Heart left ventricle (tissue), 13 donors: ENCODE data around the gene GHITM.

Experiments used
- POLR2A ChIP-seq, 2 donors: fragments of 450-650 bp; IDR thresholded peaks; one replicate each; pipeline ENCODE4 v1.6.1; 2017; ENCODE audit warnings: antibody characterized with exemption in 2 of 2, mild to moderate bottlenecking in 2 of 2, moderate library complexity in 2 of 2
- TF ChIP-seq, protein P1 (sequence below), 12 donors: fragments of 200-600 bp; sonication (generic) in 4 of 12; IDR thresholded peaks; one replicate each; pipeline versions ENCODE4 v1.5.0 to v1.8.0; 2018 to 2022; ENCODE audit warnings: antibody characterized with exemption in 12 of 12, mild to moderate bottlenecking in 5 of 12
- donor health status: ischemic (EF 13 %, LVEDD 7.1; RV severe dilation, severe dysfunction).
- donor health status: DM: no; HTN: yes; CAD: no.
- donor health status: DM: no; HTN: no; CAD: no.
- donor health status: ischemic (EF 25% LVEDD 6.9; RV normal size, moderate dysfunction).
- donor health status: ischemic (EF 25% LVEDD 5.7; RV mildly dilated, moderate dysfunction).
- donor health status: ischemic (EF 35%, LVEDD 5.7; RV mildly dilated, moderate dysfunction).
- donor health status: nonischemic (EF 11% LVEDD 7.7; RV severe dilation, severe dysfunction).
- donor health status: DM: yes; HTN: yes; CAD: no.
- donor health status: PGD.
- donor health status: ischemic (EF 29% LVEDD 5.4; RV normal size, mild dysfunction).
- donor health status: nonischemic (EF 23%, LVEDD 6.1; RV moderate dilation, normal function).

DNA sequence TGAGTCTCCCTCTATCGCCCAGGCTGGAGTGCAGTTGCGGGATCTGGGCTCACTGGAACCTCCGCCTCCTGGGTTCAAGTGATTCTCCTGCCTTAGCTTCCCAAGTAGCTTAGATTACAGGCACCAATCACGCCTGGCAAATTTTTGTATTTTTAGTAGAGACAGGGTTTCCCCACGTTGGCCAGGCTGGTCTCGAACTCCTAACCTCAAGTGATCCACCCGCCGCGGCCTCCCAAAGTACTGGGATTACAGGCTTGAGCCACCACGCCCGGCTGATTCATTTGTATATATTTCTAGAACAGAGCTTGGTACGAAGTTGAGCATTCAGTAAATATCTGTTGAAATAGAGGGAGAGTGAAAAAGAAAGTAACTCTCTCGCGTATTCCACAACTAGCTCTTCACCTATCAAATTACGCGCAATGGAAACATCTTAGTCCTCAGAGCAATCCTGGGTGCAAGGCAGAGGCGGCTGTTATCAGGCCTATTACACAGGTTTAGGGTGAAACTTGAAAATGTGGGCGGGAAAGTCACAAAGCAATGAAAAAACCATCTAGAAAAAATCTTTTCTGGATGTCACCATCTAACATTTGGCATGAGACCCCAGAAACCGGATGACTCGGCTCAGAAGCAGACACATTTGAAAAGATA, 707 bp upstream of the GHITM start:
- TF ChIP-seq, protein P1, sequence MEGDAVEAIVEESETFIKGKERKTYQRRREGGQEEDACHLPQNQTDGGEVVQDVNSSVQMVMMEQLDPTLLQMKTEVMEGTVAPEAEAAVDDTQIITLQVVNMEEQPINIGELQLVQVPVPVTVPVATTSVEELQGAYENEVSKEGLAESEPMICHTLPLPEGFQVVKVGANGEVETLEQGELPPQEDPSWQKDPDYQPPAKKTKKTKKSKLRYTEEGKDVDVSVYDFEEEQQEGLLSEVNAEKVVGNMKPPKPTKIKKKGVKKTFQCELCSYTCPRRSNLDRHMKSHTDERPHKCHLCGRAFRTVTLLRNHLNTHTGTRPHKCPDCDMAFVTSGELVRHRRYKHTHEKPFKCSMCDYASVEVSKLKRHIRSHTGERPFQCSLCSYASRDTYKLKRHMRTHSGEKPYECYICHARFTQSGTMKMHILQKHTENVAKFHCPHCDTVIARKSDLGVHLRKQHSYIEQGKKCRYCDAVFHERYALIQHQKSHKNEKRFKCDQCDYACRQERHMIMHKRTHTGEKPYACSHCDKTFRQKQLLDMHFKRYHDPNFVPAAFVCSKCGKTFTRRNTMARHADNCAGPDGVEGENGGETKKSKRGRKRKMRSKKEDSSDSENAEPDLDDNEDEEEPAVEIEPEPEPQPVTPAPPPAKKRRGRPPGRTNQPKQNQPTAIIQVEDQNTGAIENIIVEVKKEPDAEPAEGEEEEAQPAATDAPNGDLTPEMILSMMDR (IDR thresholded peaks at IDR 0.05): no peak
- no peak for TF ChIP-seq POLR2A (IDR thresholded peaks at IDR 0.05)
